Muscle of back (tissue), 11 donors: ENCODE results near the gene TBC1D16. TPM values are rescaled to one million over a fixed set of nuclear protein-coding genes. Genes with fewer than 3 reads are reported as not detected.
A peak's percentile ranks its signal among the peaks of the same experiment; 100 is the strongest.

Source experiments
- DNase-seq, 3 donors: peaks; one replicate each; pipeline versions ENCODE4 v3.0.0 to v3.0.0-alpha.2; 2013
- polyA plus RNA-seq, 10 donors: library from polyadenylated mRNA; unstranded; fragments of 120-200 nt; gene quantifications; one replicate each; pipeline ENCODE4 v1.2.1, GENCODE V29; 2013; ENCODE audit not compliant: insufficient read length in 10 of 10

TBC1D16 gene
- polyA plus RNA-seq, 10 donors = 25.0 to 38.9 (median 29.8) TPM

GRCh38 chr17:80026359-80027042, 9.2 kb downstream of the TBC1D16 start:
- no peak for DNase-seq

DNA sequence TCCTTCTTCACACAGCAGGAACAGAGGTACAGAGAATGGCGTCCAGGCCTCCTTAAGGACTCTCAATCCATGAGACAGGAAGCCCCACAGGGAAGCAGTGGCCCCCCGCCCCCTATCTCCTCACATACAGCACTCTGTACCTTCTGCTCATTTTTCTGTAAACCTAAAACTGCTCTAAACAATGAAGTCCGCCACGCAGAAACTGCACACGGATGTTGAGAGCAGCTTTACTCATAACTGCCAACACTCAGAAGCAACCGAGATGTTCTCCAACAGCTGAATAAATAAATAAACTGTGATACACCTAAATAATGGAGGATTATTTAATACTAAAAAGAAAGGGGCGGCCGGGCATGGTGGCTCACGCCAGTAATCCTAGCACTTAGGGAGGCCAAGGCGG, 9.9 kb downstream of the TBC1D16 start:
- peak in 1 of 3 donors; percentile 29 for DNase-seq

DNA sequence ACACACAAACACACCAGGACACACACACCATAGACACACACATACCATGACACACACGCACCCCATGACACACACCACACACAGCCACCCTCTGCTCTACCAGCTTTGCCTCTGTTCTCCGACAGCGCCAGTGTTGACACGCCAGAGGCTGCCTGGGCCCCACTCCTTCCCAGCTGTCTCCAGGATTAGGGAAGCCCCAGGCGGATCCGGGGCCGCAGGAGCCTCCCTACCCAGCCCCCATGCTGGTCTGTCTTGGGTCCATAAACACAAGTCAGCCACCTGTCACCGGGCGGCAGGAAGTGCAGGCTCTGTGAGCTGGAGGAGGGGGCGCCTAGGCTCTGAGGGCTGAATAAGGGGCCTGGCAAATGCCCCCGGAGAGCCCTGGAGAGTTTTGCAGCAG, 10.5 kb downstream of the TBC1D16 start:
- peak in 2 of 3 donors; percentile 63 to 76 for DNase-seq

DNA sequence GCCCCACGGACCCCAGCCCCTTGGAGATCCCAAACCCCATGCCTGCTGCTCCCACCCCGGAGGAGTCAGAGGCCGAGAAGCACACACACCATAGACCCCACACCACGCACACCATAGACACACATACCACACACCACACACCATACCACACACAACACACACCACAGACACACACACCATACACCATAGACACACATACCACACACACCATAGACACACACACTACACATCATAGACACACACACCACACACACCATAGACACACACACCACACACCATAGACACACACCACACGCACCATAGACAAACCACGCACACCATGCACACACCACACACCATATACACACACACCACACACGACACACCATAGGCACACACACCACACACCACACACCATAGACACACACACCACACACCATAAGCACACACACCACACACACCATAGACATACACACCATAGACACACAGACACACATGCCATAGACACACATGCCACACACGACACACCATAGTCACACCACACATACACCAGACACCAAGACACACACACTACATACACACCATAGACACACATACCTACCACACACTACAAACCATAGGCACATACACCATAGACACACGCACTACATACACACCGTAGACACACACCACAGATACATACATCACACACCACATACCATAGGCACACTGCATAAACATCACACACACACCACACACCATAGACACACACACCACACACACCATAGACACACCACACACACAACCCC, 11.3 kb downstream of the TBC1D16 start:
- peak in 1 of 3 donors; percentile 56 for DNase-seq

DNA sequence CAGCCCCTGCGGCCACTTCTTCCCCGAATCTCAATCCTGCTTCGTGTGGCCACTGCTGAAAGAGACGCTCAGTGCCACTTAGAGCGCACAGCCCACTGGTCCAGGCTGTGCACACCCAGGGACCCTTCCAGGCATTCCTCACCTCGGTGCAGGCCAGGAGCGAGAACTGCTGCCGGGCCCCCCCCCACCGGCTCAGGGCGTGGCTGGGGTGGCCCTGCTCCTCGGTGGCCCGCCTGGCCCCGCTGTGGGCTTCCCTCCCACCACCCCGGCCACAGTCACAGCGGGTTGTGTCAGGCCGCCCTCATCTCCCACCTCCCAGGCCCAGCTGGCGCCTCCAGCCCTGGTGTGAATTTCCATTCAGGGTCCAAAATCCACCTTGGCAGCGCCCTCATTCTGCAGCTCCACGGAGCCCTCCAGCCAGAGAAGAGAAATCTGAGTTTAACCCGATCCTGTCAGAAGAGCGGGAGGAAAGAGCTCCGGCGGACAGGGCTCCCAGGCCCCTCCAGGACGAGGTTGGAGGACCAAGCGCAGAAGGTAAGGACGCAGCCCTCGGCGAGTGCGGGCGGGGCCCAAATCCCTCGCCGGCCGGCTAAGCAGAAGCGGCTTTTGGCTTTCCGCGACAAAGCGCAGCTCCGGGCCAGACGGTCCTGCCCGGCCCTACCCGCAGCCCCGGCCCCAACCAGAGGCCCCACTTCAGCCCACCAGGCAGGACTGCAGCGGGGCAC, 12.0 kb downstream of the TBC1D16 start:
- peak in 2 of 3 donors; percentile 54 to 85 for DNase-seq

GRCh38 chr17:80021600-80021999, 14.1 kb downstream of the TBC1D16 start:
- DNase-seq = no peak

- DNase-seq = peak in 1 of 3 donors; percentile 68
Observed at GRCh38 chr17:80018917-80019651, 16.6 kb downstream of the TBC1D16 start.

DNA sequence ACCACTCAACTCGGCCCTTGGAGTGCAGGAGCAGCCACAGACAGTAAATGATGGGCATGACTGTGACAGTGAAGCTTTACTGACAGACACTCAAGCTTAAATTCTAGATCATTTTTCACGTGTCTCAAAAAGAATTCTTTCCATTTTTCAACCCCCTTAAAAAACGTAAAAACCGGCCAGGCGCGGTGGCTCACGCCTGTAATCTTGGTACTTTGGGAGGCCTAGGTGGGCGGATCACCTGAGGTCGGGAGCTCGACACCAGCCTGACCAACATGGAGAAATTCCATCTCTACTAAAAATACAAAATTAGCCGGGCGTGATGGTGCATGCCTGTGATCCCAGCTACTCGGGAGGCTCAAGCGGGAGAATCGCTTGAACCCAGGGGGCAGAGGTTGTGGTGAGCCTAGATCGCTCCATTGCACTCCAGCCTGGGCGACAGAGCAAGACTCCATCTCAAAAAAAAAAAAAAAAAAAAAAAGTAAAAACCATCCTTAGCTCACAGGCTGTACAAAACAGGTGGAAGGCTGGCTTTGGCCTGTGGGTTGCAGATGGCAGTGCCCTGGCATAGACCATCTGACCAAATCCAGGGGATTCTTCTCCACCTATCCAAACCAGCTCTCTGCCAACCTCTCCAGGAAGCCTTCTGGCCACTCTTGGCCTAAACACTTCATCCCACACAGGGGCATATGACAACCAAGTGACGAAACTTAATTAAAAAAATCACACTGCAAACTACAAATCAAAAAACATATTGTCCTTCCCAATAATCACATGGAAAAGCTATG, 18.3 kb downstream of the TBC1D16 start:
- DNase-seq = no peak

GRCh38 chr17:80012765-80013741, 22.6 kb downstream of the TBC1D16 start:
- no peak for DNase-seq

- DNase-seq = no peak
Observed at GRCh38 chr17:80011989-80012555, 23.6 kb downstream of the TBC1D16 start.

DNA sequence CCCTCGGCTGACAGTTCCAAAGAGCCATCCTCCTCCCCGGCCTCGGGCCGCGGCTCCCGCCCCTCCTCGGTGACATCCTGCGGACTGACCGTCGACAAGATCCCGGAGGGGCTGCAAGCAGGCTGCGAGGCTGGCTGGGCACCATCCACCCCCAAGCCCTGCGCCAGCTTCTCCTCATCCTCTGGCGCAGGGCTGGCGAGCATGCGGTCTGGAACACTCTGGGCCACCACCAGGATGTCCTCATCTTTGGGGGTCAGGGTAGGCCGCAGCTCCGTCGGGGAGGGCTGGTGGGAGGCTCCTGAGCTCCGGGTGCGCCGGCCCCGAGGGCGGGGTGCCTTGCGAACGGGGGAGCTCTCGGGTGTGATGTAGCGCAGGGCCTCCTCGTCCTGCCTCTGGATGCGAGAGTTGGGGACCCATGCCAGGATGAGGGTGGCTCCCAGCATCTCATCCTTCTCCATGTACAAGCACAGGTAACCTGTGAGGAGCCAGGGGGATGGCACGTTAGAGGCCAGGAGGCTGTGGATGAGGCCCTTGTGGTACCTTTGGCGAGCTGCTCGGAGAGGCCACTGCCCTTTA, 25.3 kb downstream of the TBC1D16 start:
- no peak for DNase-seq

DNA sequence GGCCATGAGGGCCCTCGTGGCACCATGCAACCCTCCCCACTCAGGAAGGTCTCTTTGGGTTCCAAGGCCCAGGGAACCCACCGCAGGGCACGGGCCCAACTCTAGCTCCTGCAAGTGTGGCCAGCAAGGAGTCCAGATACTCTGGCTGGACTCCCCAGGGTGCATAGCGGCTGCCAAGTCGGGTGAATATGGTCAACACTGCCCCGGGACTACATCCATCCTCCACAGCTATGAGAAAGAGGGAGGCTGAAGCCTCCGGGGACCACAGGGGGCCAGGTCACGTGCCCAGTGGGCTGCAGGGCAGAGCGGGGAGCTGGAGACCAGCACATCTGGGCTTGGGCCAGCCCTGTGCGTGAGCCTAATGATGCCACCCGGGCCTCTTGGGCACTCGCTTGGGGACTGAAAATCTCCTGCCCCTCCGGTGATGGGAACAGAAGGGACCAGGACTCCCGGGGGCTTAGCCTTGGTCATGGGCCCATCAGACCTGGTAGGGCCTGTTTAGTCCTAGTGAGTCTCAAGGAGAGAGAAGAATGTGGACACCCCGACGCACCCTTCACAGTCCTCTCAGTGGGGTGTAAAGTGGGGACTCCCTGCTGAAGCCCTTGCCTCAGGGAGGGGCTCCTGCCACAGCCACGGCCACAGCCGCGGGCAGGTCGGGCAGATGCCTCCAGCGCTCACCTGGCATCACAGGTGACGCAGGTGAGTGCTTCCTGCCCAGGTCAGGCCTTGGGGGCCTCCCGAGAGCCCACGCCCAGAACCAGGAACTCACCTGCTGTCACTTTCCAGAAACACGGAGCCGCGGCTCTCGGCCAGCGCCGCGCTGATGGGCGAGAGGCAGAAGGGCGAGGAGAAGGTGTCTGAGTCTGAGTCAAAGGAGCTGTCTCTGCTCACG, 26.0 kb downstream of the TBC1D16 start:
- DNase-seq = no peak

DNA sequence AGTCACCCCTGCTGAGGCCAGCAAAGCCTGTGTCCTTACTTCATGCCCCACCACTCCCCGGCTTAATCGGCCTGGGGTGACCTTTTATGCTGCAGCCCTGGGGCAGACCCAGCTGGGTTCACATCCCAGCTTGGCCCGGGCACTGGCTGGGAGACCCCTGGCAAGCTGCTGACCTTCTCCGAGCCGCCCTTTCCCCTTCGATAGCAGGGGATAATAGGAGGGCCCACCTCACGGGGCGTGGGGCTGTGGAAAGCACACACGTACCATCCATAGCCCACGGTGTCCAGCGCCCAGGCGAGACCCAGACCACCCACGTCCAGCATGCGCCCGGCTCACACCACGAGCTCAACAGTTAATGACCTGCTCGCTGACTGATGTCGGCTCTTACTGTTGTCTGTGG, 26.8 kb downstream of the TBC1D16 start:
- no peak for DNase-seq

GRCh38 chr17:80008383-80008840, 27.3 kb downstream of the TBC1D16 start:
- DNase-seq = peak in 2 of 3 donors; percentile 73 to 80

DNA sequence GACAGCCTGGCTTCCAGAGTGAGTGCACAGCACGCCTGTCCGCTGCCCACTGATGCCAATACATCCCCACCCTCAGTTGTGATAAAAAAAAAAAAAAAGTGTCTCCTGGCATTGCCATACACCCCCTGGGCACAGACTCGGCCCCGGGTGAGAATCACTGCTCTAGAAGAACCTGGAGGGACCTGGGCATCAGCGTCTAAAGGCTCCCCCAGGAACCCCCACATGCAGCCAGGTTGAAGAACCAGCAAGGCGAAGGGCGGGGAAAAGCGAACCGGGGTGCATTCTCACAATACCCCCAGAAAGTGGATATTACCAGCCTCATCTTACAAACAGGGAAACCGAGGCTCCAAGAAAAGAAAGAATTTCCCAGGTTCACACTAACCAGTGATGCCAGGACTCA, 27.7 kb downstream of the TBC1D16 start:
- DNase-seq = no peak

DNA sequence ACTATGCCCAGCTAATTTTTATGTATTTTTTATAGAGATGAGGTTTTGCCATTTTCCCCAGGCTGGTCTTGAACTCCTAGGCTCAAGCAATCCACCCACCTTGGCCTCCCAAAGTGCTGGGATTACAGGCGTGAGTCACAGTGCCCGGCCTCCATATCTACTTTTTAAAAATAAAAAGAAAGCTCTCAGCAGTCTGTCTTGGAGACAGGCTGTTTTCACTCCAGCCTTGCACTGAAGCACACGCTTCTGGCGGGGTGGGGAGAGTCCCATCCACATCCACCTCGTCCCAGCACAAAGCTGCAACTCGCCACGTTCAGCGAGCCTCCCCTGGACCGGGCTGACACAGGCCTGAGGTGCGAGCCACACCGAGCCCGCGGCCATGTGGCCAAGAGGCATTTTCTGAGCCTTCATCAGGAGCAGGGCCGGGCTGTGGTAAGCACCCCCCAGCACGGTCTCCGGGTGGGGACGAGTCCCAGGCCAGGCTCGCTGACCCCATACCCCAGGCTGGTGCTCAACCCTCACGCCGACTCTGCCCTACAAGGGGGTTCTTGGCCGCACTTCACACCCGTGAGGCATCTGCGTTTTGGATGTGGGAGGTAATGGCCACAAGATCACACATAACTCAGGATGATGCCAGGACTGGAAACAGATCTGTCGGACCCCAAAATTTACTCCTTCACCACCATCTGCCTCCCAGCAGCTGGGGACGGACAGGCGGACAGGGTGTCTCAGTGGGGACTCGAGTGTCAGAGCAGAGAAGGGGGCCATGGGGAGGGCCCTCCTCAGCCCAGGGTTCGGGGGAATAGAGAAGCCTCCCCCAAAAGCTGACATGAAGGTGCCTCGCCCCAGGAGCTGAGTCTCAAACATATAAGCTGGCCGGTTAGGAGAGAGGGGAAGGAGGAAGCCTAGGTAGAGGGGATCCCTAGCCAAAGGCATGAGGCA, 28.6 kb downstream of the TBC1D16 start:
- DNase-seq = no peak

DNA sequence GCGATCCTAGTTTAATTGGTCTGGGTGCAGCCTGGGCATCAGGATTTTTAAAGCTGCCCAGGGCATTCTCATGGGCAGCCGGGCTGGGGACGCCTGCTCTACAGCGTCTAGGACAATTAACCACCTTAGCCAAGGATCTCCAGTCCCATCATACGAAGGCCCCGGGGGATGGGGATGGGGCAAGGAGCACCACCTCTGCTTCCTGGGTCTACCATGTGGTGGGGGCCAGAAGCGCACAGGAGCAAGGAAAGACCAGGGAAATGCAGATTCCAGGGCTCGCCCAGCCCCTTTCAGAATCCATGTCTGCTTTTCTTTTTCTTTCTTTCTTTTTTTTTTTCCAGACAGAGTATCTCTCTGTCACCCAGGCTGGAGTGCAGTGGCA, 29.3 kb downstream of the TBC1D16 start:
- DNase-seq = no peak
